IPS-18a (cell line): ENCODE measurements around the gene DHRS13.
"Not testable (repeated sequence)": the region's sequence is repeated elsewhere in the genome, so short reads cannot be mapped to it uniquely, and the experiment has no call there.

Experiments
- H3K27ac ChIP-seq: one replicate; pipeline ENCODE4 v1.5.1; 2013; ENCODE audit warnings: low read length
- H3K27me3 ChIP-seq: one replicate; pipeline ENCODE4 v1.6.1; 2013; ENCODE audit warnings: mild to moderate bottlenecking, low read length; ENCODE audit not compliant: control insufficient read depth, insufficient read depth
- H3K36me3 ChIP-seq: one replicate; pipeline ENCODE4 v1.6.1; 2013; ENCODE audit warnings: low read depth, low read length; ENCODE audit not compliant: control insufficient read depth
- H3K4me1 ChIP-seq: one replicate; pipeline ENCODE4 v1.6.1; 2013; ENCODE audit warnings: low read depth, low read length; ENCODE audit not compliant: control insufficient read depth
- H3K4me3 ChIP-seq: one replicate; pipeline ENCODE4 v1.5.1; 2013; ENCODE audit warnings: low read length
- H3K9ac ChIP-seq: one replicate; pipeline ENCODE4 v1.6.1; 2013; ENCODE audit warnings: mild to moderate bottlenecking, low read length, moderate library complexity
- H3K9me3 ChIP-seq: one replicate; pipeline ENCODE4 v1.6.1; 2013; ENCODE audit warnings: low read depth, low read length; ENCODE audit not compliant: control insufficient read depth

Gene DHRS13

DNA sequence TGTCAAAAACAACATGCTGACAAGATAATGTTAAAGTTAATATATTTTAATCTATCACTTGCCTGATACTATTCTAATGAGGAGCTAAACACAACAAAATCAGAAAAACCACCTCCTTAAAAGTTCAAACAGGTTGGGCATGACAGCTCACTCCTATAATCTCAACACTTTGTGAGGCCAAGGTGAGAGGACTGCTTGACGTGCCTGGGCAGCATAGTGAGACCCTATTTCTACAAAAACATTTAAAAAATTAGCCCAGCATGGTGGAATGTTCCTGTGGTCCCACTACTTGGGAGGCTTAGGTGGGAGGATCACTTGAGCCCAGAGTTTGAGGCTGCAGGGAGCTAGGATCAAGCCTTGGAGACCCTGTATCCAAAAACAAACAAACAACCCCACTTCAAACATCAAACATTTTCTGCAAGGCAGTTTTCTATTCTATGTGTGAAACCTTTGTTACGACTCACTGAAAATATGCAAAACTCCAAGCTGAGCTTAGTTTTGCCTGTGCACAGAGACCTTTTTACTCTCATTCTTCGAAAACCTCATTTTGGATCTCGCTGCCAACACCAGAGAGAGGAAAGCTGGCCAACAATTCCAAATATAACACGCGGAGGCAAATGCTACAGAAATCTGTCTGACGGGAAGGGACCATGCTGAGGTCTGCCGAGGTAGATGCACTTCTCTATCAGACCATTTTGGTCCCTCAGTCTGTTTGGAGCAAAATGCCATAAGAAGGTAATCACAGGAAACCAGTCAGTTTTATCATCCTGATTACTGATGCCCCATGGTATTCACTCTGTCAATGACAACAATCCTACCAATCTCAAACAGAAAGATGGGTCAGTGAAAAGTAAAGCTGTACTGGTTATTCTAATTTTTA lies 42.2 kb upstream of the DHRS13 start:
- H3K9ac ChIP-seq: no peak overlapping the region
- no peak overlapping the region for H3K4me3 ChIP-seq
- H3K36me3 ChIP-seq: peaks cover 23% of the 10 kb centered on the region
- H3K27ac ChIP-seq: no peak overlapping the region
- no peaks in the 10 kb centered on the region for H3K27me3 ChIP-seq
- H3K9me3 ChIP-seq: no peaks in the 10 kb centered on the region
- H3K4me1 ChIP-seq: peaks cover 15% of the 10 kb centered on the region

DNA sequence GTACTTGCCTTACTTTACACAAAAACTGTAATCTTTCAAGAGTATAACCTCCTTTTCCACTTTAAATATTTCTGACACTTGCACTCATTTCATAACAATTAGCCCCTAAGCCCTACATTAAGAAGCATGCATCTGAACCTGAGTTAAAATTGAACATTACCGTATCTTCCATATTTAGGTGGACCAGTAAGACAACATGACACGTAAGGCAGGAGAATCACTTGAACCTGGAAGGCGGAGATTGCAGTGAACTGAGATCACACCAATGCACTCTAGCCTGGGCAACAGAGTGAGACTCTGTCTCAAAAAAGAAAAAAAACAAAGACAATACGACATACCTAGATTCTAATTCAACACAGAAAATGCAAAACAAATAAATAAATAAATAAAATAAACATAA lies 41.5 kb upstream of the DHRS13 start:
- no peaks in the 10 kb centered on the region for H3K27me3 ChIP-seq
- peaks cover 15% of the 10 kb centered on the region for H3K4me1 ChIP-seq
- H3K4me3 ChIP-seq: no peak overlapping the region
- no peaks in the 10 kb centered on the region for H3K9me3 ChIP-seq
- no peak overlapping the region for H3K27ac ChIP-seq
- peaks cover 24% of the 10 kb centered on the region for H3K36me3 ChIP-seq
- no peak overlapping the region for H3K9ac ChIP-seq

DNA sequence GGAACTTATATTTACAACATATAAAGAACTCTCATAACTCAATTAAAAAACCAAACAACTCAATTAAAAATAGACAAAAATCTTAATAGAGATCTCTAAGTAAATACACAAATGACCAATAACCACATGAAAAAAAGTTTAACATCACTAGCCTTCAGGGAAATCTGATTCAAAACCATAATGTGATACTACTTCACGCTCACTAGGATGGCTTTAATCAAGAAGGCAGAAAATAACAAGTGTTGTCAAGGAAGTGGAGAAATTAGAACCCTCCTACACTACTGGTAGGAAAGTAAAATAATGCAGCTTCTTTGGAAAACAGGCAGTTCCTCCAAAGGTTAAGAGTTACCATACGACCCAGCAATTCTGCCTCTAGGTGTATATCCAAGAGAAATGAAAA lies 40.0 kb upstream of the DHRS13 start:
- H3K9me3 ChIP-seq: no peaks in the 10 kb centered on the region
- no peaks in the 10 kb centered on the region for H3K27me3 ChIP-seq
- peaks cover 28% of the 10 kb centered on the region for H3K36me3 ChIP-seq
- H3K4me1 ChIP-seq: peaks cover 15% of the 10 kb centered on the region
- H3K9ac ChIP-seq: no peak overlapping the region
- no peak overlapping the region for H3K4me3 ChIP-seq
- no peak overlapping the region for H3K27ac ChIP-seq

DNA sequence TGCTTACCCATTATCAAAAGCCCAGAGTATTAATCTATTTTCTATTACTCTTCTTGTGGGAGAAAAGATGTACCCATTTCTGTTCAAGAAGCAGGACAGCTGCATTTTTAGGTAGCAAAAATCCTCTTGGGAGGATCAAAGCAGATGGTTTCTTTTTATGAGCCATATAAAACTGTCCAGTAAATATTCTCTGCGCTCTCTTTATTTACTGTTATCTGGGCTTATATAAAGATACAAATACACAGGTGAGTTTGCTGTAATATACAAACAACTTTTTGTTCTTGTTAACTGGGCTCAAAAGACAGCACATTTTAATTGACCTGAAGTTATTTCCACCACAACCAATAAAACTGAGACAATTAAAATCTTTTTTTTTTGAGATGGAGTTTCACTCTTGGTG lies 38.4 kb upstream of the DHRS13 start:
- no peak overlapping the region for H3K9ac ChIP-seq
- peaks cover 28% of the 10 kb centered on the region for H3K36me3 ChIP-seq
- peaks cover 27% of the 10 kb centered on the region for H3K4me1 ChIP-seq
- no peaks in the 10 kb centered on the region for H3K9me3 ChIP-seq
- H3K4me3 ChIP-seq: no peak overlapping the region
- no peaks in the 10 kb centered on the region for H3K27me3 ChIP-seq
- H3K27ac ChIP-seq: no peak overlapping the region

DNA sequence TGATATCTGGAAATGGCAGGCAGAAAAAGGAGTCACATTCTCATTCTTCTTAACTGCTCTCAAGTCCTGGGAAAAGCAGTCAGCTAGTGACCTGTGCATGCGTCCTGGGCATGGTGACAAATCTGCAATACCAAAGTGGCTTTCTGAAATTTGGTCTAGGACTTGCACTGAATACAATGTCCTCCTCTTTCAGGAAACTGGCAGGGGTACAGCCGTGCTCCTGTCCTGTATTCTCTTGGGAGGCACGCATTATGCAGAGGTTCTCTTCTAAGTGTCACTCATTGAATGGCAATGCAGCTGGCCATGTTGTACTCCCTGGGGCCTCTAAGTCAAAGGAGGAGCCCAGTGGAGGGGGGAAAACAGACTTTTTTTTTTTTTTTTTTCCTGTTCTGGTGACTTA lies 37.8 kb upstream of the DHRS13 start:
- H3K36me3 ChIP-seq: peaks cover 31% of the 10 kb centered on the region
- H3K4me3 ChIP-seq: no peak overlapping the region
- H3K9me3 ChIP-seq: no peaks in the 10 kb centered on the region
- H3K27me3 ChIP-seq: no peaks in the 10 kb centered on the region
- H3K4me1 ChIP-seq: peaks cover 33% of the 10 kb centered on the region
- no peak overlapping the region for H3K27ac ChIP-seq
- no peak overlapping the region for H3K9ac ChIP-seq

DNA sequence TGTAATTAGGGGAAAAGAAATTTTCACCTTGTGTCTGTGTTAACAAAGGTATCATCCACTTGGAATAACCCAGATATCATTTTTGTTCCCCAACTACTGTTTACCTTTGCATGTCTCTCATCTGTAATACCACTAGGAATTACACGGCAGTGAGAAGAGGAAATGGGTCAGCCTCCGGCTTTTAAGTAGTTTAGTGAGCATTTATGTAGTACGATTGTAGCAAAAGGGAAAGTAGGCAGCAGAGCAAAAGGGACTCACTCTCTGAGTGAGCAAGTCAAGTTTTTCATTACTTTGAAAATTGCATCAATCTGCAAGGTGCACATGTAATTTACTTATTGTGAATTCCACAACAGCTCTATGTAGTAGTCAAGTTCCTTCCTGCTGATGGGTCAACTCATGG lies 37.3 kb upstream of the DHRS13 start:
- H3K36me3 ChIP-seq: peaks cover 29% of the 10 kb centered on the region
- no peak overlapping the region for H3K9ac ChIP-seq
- H3K9me3 ChIP-seq: no peaks in the 10 kb centered on the region
- peaks cover 33% of the 10 kb centered on the region for H3K4me1 ChIP-seq
- no peak overlapping the region for H3K4me3 ChIP-seq
- no peaks in the 10 kb centered on the region for H3K27me3 ChIP-seq
- H3K27ac ChIP-seq: no peak overlapping the region

DNA sequence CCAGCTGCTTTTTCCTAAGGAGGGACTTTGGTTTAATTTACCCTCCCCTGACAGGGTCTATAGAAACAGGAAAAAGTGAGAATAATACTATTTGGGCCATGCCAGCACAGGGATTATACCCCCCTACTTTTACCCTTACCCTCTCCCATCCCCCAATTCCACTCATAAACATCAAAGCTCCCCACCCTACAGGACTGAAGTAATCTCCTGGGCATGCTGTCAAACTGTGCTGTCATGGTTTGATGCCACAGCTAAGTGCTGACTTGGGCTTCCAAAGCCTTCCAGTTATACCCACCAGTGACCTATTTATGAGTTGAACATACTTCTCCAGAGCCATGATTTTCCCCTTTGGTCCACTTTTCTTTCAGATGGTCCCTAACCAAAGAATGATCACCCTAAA lies 35.7 kb upstream of the DHRS13 start:
- peaks cover 22% of the 10 kb centered on the region for H3K36me3 ChIP-seq
- H3K9ac ChIP-seq: no peak overlapping the region

DNA sequence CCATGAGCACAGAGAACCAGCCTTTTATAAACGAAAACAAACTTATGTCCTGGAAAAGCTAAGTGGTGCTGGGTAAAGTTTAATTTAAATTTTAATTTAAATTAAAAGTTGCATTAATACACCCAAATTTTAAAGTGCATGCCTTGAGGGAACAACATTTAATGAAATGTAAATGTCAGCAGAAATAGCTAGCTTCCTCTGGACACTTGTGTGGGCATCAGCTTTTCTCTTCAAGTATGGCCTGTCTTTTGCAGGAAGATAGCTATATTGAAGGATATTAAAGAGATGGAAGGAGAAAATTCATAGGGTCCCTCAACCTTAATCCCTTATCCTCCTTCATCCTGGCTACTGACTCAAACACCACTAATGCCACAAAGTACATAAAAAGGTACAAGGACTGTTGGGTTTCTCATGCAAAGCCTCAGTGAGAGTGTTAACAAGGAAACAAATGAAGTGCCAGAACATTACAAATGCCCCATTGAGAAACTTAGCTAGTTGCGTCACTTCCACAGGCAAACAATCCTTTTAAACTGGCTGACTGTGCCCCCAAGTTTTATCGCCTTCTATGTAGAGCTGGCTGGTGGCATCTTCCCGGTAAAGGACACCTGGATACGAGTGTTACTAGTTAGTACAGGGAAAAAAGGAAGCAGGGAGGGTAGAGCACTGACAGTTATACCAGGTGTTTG lies 34.3 kb upstream of the DHRS13 start:
- Histone ChIP-seq H3K27me3 (no peaks in the 10 kb centered on the region), H3K4me1 (peaks cover 33% of the 10 kb centered on the region), H3K9me3 (no peaks in the 10 kb centered on the region), H3K36me3 (peaks cover 14% of the 10 kb centered on the region), H3K27ac (no peak overlapping the region), H3K9ac (no peak overlapping the region), H3K4me3 (no peak overlapping the region)

More for the DNA sequence above, 35.7 kb upstream of the DHRS13 start:
- H3K27me3 ChIP-seq: no peaks in the 10 kb centered on the region
- H3K4me3 ChIP-seq: no peak overlapping the region
- H3K4me1 ChIP-seq: peaks cover 33% of the 10 kb centered on the region
- no peaks in the 10 kb centered on the region for H3K9me3 ChIP-seq
- H3K27ac ChIP-seq: no peak overlapping the region

DNA sequence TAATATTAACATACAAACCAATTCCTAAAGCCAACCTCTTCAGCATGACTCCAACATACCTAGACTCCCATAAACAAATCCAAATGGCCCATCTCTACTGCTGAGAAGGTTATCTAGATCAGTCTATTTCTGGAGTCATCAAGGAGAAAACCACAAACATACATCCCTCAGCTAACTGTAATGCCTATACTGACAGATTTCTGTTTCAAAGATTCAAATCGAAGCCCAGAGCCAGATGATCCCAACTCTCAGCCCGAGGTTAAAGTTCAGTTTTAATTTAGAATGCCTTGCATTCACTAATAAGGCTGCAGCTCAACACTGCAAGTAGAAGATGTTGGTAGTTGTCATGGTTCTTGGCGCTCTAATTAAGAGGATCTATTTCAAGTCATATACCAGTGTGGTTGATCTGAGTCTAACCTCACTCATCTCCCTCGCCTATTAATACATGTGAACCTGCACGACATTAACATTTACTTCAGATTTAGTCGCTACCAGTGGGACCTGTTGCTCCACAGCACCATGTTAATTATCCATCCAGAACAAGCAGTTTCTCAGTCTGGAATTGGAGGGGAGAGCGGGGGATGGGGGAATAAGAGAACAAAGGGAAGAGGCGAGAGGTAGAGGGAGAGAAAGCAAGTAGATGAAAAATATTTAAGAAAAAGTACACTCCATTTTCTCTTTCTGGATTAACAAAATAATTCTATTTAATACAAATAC lies 33.0 kb upstream of the DHRS13 start:
- Histone ChIP-seq H3K4me3 (no peak overlapping the region), H3K27ac (no peak overlapping the region), H3K27me3 (no peaks in the 10 kb centered on the region), H3K36me3 (peaks cover 12% of the 10 kb centered on the region), H3K4me1 (peaks cover 33% of the 10 kb centered on the region), H3K9ac (no peak overlapping the region), H3K9me3 (no peaks in the 10 kb centered on the region)

DNA sequence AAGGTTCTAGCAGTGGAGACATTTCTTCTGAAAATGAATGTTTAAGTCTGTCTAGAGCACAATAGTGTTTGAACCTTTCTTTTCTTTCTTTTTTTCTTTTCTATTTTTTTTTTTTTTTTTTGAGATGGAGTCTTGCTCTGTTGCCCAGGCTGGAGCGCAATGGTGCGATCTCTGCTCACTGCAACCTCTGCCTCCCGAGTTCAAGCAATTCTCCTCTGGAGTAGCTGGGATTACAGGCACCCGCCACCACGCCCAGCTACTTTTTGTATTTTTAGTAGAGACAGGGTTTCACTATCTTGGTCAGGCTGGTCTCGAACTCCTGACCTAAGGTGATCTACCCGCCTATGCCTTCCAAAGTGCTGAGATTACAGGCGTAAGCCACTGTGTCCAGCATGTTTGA lies 31.6 kb upstream of the DHRS13 start:
- not testable (repeated sequence) for H3K27ac ChIP-seq, H3K9ac ChIP-seq, H3K4me3 ChIP-seq, H3K27me3 ChIP-seq, H3K9me3 ChIP-seq
- H3K36me3 ChIP-seq: peaks cover 12% of the 10 kb centered on the region
- H3K4me1 ChIP-seq: peaks cover 29% of the 10 kb centered on the region

DNA sequence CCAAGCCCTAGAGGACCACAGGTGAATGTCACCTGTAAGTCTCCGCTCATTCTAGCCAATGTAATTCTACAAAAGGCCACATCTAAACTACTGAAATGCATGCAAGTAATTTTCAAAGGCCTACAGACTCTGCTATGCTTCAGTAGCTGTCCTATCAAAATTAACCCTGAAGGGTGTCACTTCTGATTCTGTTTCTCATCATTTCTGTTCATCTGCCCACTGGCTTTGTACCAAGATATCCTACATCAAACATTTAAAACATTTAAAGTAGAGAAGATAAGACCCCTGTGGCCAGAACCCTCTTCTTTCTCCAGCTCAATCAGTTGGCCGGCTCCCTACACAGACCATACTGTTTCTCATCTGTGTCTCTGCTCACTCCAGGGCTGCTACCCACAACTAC lies 26.9 kb upstream of the DHRS13 start:
- no peak overlapping the region for H3K27ac ChIP-seq
- no peaks in the 10 kb centered on the region for H3K4me1 ChIP-seq
- H3K4me3 ChIP-seq: no peak overlapping the region
- H3K9me3 ChIP-seq: no peaks in the 10 kb centered on the region
- H3K27me3 ChIP-seq: no peaks in the 10 kb centered on the region
- no peak overlapping the region for H3K9ac ChIP-seq
- peaks cover 18% of the 10 kb centered on the region for H3K36me3 ChIP-seq
